GM12873 (cell line): ENCODE data around the gene SLAMF8.

Source experiments
- TF ChIP-seq, protein P1 (sequence below): IDR thresholded peaks from 2 replicates; pipeline ENCODE4 v1.5.1; 2012; ENCODE audit warnings: low read depth, mild to moderate bottlenecking, moderate library complexity, low read length, control low read depth; ENCODE audit not compliant: insufficient read depth; ENCODE audit errors: missing control alignments

The SLAMF8 gene

DNA sequence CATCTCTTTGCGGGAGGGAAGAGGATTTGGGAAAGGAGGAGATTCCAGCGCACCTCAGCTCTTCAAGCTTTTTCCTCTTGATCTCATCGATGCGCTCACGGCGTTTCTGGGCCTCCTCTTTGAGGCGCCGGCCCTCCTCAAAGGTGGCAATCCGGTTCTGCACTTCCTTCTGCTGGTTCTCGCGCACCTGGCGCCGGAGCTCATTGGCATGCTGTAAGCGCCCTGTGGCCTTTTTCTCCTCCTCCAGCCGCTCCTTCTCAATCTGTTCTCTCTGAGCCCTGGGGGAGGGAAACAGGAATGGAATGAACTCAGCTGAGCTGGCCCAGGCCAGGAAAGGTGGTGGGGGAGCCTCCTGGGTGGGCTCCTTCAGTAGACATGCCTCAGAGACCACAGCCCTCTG is 46.2 kb downstream of the SLAMF8 start:
- TF ChIP-seq, protein P1, sequence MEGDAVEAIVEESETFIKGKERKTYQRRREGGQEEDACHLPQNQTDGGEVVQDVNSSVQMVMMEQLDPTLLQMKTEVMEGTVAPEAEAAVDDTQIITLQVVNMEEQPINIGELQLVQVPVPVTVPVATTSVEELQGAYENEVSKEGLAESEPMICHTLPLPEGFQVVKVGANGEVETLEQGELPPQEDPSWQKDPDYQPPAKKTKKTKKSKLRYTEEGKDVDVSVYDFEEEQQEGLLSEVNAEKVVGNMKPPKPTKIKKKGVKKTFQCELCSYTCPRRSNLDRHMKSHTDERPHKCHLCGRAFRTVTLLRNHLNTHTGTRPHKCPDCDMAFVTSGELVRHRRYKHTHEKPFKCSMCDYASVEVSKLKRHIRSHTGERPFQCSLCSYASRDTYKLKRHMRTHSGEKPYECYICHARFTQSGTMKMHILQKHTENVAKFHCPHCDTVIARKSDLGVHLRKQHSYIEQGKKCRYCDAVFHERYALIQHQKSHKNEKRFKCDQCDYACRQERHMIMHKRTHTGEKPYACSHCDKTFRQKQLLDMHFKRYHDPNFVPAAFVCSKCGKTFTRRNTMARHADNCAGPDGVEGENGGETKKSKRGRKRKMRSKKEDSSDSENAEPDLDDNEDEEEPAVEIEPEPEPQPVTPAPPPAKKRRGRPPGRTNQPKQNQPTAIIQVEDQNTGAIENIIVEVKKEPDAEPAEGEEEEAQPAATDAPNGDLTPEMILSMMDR = no peak

DNA sequence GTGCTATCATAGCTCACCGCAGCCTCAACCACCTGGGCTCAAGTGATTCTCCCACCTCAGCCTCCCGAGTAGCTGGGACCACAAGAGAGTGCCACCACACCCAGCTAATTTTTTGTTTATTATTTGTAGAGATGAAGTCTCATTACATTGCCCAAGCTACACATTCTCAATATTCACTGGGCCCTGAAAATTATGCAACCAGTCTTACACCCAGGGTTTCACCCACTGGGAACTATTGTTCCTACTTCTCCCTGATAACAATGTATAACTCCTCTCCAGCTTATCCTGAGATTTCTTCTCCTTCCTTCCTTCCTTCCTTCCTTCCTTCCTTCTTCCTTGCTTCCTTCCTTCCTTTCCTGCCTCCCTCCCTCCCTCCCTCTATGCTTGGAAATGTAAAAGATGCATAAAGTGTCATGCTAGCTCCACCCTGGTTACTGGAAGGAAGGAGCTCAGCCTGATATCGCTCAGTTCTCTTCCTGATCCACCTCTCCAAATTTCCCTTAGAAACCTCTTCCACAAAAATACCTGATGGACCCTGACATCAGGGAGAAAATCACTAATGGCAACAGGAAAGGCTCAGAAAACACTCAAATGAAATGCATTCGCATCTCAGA is 47.0 kb downstream of the SLAMF8 start:
- TF ChIP-seq, protein P1 = no peak

DNA sequence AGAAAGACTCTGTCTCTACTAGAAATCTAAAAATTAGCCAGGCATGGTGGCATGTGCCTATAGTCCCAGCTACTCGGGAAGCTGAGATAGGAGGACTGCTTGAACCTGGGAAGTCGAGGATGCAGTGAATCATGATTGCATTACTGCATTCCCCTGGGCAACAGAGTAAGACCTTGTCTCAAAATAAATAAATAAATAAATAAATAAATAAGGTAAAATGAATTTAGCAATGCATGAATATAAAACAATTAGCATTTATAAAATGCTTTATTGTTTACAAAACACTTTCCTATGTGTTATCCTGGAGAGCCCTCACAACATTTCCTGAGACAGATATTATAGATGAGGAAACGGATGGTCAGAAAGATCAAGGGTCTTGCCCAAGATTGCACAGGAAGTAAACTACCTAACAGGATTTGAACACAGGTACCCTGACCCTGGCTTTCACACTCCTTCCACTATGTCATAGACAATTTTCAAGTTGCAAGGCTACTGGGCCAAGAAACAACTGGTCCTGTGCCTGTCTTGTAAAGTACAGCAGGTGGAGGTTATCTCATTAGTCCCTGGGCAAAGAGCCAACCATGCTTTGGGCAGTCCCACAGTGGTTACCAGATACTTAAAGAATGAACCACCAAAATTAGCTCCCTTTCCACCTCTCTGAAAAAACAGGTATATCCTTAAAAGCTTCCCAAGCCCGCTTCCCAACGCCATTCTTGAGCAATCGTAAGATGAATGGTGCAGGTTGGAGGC is 51.2 kb downstream of the SLAMF8 start:
- TF ChIP-seq, protein P1 = no peak

DNA sequence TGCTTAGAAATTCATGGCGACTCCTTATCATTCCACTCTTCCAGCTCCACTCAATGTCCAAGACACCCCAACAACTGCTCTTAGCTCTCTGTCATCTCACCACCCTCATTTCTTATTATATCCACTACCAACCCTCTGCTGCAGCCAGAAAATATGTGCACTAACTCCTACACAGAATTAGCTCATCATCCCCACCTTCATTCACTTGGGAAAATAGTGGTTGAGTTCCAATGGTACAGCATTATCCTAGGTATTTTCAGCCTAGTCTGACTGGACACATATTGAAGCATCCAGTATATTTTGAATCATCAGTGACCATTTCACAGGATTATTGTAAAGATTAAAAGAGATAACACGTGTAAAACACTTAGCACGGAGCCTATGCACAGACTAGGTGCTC is 52.5 kb downstream of the SLAMF8 start:
- TF ChIP-seq, protein P1 = no peak

DNA sequence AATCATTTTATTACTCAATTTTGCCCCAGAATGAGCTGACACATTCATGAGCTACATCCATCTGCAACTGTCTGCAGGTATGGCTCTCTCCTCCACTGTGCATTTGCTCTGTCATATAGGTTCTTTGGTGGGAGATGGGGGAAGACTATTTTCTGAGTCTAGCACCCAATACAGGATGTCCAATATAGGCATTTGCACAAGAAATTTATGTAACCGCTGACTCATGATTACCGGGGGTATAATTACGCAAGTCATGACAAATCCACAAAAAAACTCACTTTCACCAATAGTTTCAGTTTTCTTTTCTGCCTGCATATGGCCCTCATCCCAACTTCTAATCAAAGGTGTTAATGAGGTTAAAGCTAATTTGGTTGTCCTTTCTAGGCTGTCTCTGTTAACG is 53.3 kb downstream of the SLAMF8 start:
- TF ChIP-seq, protein P1 = no peak

DNA sequence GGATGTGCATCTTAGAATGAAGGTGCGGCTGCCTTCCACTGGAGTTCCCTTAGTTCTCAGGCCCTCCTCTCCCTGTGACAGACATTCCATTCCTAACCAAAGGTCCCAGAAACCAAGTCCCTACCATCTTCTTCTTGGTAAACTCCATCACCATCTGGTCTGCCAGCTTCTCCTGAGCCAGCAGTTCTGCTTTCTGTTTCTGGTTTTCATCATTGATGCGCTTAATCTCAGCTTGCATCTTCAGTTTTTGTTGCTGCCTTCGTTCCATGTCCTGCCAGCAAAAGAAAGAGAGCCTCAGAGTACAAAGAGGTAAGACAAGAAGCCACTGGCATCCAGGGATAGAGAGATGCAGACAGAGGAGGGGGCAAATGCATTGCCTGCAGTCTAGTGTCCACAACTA is 53.8 kb downstream of the SLAMF8 start:
- TF ChIP-seq, protein P1 = no peak

DNA sequence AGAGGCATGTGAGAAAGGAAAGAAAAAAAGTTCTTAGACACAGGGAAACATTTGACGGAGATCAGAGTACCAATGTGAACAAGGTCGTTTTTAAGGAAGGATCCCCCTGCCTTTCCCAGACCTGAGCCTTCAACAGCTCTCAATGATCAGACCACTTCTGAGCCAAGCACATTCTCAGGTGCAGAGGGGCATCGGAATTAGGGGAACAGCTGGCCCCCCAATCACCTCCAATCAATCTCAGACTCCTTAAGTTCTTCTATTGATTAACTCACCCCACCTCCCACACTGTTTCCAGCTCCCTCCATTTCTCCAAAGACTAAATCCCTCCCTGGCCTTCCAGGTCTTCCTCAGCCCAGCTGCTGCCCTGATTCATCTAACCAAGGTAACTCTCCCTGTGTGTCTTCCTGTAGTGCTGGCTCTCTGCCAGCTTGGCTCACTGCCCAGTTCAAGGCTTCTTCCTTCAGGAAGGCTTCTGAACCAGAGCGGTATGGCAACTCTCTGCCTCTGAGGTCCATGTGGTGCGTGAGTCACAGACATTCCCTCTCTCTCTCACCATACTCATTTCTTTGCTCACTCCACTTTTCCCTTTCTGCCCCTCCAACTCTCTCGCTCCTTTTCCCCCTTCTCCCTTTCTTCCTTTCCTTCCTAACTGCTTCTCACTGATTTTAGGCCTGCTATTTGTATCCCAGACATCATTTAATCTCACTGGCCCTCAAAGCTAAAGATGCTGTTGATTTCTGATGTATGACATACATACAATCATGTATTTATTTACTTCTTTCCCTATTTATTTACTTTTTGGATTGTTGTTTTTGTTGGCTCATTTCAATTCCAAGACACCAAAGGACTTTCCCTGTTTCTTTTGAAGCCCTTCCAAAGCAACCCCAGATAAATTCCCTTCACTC is 55.2 kb downstream of the SLAMF8 start:
- TF ChIP-seq, protein P1 = no peak
